Calu3 (cell line): ENCODE data around the gene LSM10. TPM values are rescaled to one million over a fixed set of nuclear protein-coding genes. Genes with fewer than 3 reads are reported as not detected.

Experiments used
- BruUV-seq: library from RNA; stranded (reverse); fragments of 400-500 nt; replicated peaks from 2 replicates; lab custom pipeline; 2021; lab: Mats Ljungman, UMichigan
- CTCF ChIA-PET: fragments of 300-600 bp; sonication (Branson Sonifier 250); formaldehyde crosslinking; loops from one replicate; lab custom pipeline; 2022; ENCODE audit warnings: antibody characterized with exemption; lab: Charles Lee
- DNase-seq: peaks from one replicate; pipeline ENCODE4 v3.0.0; 2022
- H3K27ac Mint-ChIP-seq: one replicate; pipeline ENCODE4 v1.8.0; 2022; ENCODE audit warnings: mixed read lengths; ENCODE audit not compliant: unreplicated experiment
- H3K27me3 Mint-ChIP-seq: one replicate; pipeline ENCODE4 v1.8.0; 2022; ENCODE audit warnings: mixed read lengths; ENCODE audit not compliant: unreplicated experiment
- H3K36me3 Mint-ChIP-seq: one replicate; pipeline ENCODE4 v1.8.0; 2022; ENCODE audit warnings: mild to moderate bottlenecking, moderate library complexity, mixed read lengths; ENCODE audit not compliant: insufficient read depth, unreplicated experiment
- H3K4me1 Mint-ChIP-seq: one replicate; pipeline ENCODE4 v1.8.0; 2022; ENCODE audit warnings: mild to moderate bottlenecking, low read depth, mixed read lengths; ENCODE audit not compliant: unreplicated experiment
- H3K4me3 Mint-ChIP-seq: one replicate; pipeline ENCODE4 v1.8.0; 2022; ENCODE audit warnings: mild to moderate bottlenecking, low read depth, moderate library complexity, mixed read lengths; ENCODE audit not compliant: unreplicated experiment
- H3K9me3 Mint-ChIP-seq: one replicate; pipeline ENCODE4 v1.8.0; 2022; ENCODE audit warnings: low read depth, mixed read lengths; ENCODE audit not compliant: unreplicated experiment
- CTCF ChIP-seq: fragments of 200-600 bp; IDR thresholded peaks from one replicate; pipeline ENCODE4 v1.8.0; 2022; ENCODE audit warnings: antibody characterized with exemption; ENCODE audit not compliant: unreplicated experiment
- intact Hi-C: fragments of 100-400 bp; cut with micrococcal nuclease; formaldehyde crosslinking; loops from one replicate; pipeline ENCODE4 v1.10.0; 2022; ENCODE audit not compliant: unreplicated experiment
- total RNA-seq: library from RNA; stranded (reverse); gene quantifications from 2 replicates; pipeline ENCODE4 v1.2.3, GENCODE V29; 2022

LSM10 gene
- total RNA-seq, 1 experiment from 2014 or later = 35.2 TPM

DNA sequence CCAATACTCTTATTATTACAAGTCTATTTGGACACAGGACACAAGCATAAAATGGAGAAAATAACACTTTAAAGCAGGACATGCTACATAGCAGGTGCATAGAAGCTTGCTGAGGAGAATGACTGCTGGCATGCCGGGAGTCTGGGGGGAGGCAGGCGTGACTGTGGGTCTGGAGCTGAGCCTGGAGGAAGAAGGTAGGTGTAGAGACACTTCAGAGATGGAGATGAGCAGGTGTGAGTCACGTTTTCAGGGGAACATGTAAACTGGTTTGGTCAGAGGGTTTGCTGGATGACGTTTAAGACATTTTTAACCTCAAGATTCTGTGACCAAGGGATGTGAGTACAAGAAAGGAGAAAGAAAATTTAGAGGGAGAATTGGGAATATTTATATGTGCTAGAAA is 28.1 kb upstream of the LSM10 start:
- Mint-ChIP-seq H3K36me3 (no peaks in the 10 kb centered on the region), H3K9me3 (no peaks in the 10 kb centered on the region), H3K27ac (no peak overlapping the region), H3K27me3 (no peaks in the 10 kb centered on the region), H3K4me3 (no peak overlapping the region), H3K4me1 (peaks cover 18% of the 10 kb centered on the region)
- no peak for TF ChIP-seq CTCF
- BruUV-seq = no TSS peak
- CTCF ChIA-PET = interaction anchor here (0.7 kb wide), 1 partner anchor 1054 kb away, joined by 3 read pairs; no protein-coding TSS in a partner anchor
- DNase-seq = no peak
- intact Hi-C loops = no loop called here

- Mint-ChIP-seq H3K4me1 (peaks cover 22% of the 10 kb centered on the region), H3K9me3 (no peaks in the 10 kb centered on the region), H3K4me3 (no peak overlapping the region), H3K27me3 (no peaks in the 10 kb centered on the region), H3K27ac (peak overlapping the region; percentile 37), H3K36me3 (no peaks in the 10 kb centered on the region)
- CTCF ChIA-PET = interaction anchor here (0.6 to 1.3 kb wide), 3 partner anchors 50 to 115 kb away, joined by 4 to 7 read pairs (median 5); no protein-coding TSS in a partner anchor
- intact Hi-C loops = loop anchor here (2.0 kb wide), 2 partner anchors 71 to 121 kb away; no protein-coding TSS in a partner anchor
- TF ChIP-seq CTCF = no peak
- no peak for DNase-seq
- no TSS peak for BruUV-seq
Measured at GRCh38 chr1:36421649-36422048, 23.9 kb upstream of the LSM10 start.

GRCh38 chr1:36420836-36421317 is 23.2 kb upstream of the LSM10 start:
- no peaks in the 10 kb centered on the region for H3K36me3 Mint-ChIP-seq
- peak overlapping the region; percentile 37 for H3K27ac Mint-ChIP-seq
- CTCF ChIA-PET = interaction anchor here (0.6 to 2.5 kb wide), 2 partner anchors 49 to 78 kb away, joined by 7 to 11 read pairs; no protein-coding TSS in a partner anchor
- BruUV-seq = no TSS peak
- no peaks in the 10 kb centered on the region for H3K9me3 Mint-ChIP-seq
- TF ChIP-seq CTCF = peak; percentile 95
- H3K4me1 Mint-ChIP-seq = peaks cover 18% of the 10 kb centered on the region
- peak; percentile 94 for DNase-seq
- no peak overlapping the region for H3K4me3 Mint-ChIP-seq
- intact Hi-C loops = loop anchor here (1.0 to 2.0 kb wide), 3 partner anchors 70 to 120 kb away; no protein-coding TSS in a partner anchor
- H3K27me3 Mint-ChIP-seq = no peaks in the 10 kb centered on the region

DNA sequence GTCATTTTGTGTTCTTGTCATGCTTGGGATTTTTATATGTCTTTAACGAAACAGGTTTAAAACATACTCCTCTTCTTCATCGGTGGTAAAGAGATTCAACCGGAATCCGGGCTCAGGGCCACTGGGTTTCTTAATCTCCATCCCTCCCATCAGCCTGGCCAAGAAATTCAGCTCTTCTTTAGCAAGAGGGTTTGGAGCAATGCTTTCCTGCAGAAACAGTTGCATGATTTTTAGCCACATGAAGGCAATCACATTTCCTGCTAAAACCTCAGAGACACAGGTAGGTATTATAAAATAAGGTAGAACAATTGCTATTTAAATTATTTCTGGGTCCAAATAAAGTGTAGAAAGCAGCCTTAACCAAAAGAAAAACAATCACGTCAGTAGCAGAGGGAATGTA is 22.7 kb upstream of the LSM10 start:
- Mint-ChIP-seq H3K4me3 (no peak overlapping the region), H3K36me3 (no peaks in the 10 kb centered on the region), H3K9me3 (no peaks in the 10 kb centered on the region), H3K27ac (no peak overlapping the region), H3K4me1 (peaks cover 13% of the 10 kb centered on the region), H3K27me3 (no peaks in the 10 kb centered on the region)
- CTCF ChIA-PET = interaction anchor here (2.5 kb wide), 1 partner anchor 78 kb away, joined by 11 read pairs; no protein-coding TSS in a partner anchor
- intact Hi-C loops = loop anchor here (1.0 to 2.0 kb wide), 3 partner anchors 70 to 120 kb away; no protein-coding TSS in a partner anchor
- BruUV-seq = no TSS peak
- DNase-seq = no peak
- no peak for TF ChIP-seq CTCF
